Fibroblast of skin of back (primary cell): ENCODE results near the gene HSPB7. TPM values are rescaled to one million over a fixed set of nuclear protein-coding genes. Genes with fewer than 3 reads are reported as not detected.
A peak's percentile ranks its signal among the peaks of the same experiment; 100 is the strongest.
"Not testable (repeated sequence)": the region's sequence is repeated elsewhere in the genome, so short reads cannot be mapped to it uniquely, and the experiment has no call there.

Experiments
- DNase-seq: peaks from one replicate; pipeline ENCODE4 v3.0.0-alpha.2; 2013
- polyA plus RNA-seq, 2 experiments: library from polyadenylated mRNA; unstranded; fragments of 120-200 nt; gene quantifications; one replicate each; pipeline ENCODE4 v1.2.1, GENCODE V29; 2013; ENCODE audit not compliant: insufficient read length in 2 of 2

Gene HSPB7
- polyA plus RNA-seq (2013, experiment 1 of 2; ENCODE audit: insufficient read length) = 13.6 TPM
- 28.4 TPM for polyA plus RNA-seq (2013, experiment 2 of 2; ENCODE audit: insufficient read length)

DNA sequence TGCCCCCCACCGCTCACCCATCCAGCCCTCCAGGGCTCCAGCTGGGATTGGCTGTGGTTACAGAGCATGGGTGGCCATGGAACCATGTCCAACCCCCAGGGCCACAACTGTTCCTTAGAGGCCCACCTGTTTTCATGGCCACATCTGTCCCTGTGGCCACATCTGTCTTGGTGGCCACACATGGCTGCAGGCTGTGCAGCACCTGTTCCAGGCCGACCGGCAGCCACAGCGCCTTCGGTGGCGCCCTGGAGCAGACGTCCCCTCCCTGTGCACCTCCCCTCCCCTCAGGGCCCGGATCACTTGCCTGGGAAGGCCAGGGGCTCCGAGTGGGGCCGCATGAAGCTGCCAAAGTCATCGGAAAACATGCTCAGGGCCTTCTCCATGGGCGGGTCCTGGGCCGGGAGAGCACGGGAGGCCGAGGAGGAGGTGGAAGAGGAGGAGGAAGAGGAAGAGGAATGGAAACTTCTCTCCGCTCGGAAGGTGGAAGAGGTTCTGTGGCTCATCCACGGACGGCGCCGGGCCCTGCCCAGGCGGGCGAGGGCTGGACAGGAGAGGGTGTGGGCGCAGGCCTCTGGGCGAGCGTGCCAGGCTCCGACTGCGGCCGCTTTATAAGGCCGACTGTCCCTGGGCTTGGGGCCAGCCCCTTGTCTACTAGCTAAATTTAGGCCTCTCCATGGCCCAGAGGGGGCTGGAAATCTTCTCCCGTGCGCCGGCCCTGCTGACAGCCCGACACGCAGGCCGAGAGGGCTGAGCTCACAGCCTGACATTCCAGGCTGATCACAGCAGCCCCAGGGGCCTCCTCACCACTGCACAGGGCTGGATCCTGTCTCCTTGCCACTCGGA is at the start of gene HSPB7:
Gene HSPB7, minus strand, starts transcription at position 583 of the 843 bp plus-strand sequence. Its CDS starts 80 bp downstream, at position 503.
- peak; percentile 85 for DNase-seq

DNA sequence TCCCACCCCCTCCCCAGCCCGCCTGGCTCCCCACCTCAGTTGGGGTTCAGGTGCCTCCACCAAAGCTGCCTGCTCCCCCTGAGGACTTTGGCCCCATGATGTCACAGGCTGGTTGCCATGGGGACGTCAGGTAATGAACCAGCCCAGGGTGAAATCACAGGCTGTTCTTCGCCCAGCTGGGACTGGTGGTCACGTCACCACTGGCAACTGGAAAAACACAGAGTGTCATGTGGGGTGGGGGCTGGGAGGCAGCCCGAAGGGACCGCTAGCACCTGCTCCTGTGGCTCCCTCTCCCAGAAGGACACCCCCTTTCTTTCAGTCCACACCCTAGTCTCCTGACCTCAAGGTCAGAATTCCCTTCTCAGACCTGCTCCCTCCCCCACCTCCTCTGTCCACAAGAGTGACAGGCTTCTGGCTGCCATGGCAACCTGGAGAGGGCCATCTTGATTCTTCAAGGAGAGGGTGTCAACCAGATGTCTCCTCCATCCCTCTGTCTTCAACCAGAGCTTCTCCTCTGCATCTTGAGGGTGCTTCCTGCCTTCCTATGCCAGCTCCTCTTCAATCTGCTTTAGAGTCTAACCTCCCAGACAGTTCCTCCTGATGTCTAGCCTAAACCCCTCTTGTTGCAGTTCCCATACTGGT is 49.4 kb upstream of the HSPB7 start:
- DNase-seq = no peak

DNA sequence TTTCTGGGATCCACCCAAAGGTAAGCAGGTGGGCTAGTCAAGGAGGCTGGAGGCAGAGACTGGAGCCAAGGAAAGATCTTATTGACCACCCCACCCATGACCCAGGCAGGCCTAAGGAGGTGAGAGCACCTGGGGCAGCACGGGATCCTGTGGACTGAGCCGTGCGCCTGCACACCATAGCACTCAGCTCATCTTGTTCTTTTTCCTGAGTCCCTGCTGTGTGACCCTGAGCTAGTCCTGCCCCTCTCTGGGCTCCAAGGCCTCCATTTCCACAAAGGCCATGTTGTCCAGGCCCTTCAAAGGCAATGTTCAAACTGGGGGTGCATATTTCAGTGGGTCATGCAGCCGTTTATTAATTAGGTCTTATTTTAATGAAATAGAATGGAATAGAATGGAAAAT is 48.4 kb upstream of the HSPB7 start:
- no peak for DNase-seq

DNA sequence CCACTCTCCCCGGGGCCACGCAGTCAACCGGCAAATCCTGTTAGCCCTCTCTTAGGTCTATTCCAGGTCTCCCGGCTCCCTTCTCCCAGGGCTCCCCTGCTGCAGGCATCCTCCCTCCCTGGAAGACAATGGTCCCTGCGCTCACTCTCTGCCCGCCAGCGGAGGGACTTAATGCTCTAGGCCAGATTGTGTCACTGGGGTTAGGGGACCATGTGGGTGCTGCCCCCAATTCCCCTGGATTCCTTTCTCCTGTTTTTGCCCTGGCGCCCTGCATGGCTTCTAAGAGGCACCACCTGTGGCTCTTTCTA is 47.4 kb upstream of the HSPB7 start:
- no peak for DNase-seq

DNA sequence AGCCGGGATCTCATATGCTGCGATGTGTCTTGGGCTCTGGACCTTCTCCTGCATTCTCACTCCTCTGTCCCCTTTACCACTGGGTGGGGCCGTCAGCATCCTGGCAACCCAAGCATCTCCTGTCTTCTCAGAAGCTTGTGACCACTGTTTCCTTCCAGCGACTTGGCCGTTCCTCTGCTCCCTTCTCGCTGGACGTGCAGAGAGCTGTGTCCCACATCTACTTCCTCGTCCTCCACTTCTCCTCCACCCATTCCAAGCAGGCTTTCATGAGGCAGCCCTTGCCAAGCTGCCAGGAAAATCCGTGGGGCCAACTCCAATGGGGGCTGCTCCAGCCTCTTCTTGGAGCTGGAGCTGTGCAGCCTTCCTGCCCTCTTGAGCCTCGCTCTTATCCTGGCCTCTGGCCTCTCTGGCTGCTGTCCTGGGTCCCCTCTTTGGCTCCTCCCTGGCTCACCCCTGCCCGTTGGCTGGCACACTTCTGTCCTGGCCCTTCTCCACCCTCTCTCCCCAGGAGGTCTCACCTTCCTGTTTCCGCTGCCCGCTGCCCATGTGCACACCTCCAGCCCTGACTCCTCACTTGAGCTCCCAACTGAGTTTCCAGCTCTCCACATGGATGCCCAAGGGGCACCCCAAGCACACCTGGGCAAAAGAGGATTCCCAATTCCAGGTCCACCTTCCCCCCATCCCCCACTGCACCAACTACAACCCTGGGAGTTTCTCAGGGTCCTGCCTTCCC is 46.9 kb upstream of the HSPB7 start:
- DNase-seq = no peak

DNA sequence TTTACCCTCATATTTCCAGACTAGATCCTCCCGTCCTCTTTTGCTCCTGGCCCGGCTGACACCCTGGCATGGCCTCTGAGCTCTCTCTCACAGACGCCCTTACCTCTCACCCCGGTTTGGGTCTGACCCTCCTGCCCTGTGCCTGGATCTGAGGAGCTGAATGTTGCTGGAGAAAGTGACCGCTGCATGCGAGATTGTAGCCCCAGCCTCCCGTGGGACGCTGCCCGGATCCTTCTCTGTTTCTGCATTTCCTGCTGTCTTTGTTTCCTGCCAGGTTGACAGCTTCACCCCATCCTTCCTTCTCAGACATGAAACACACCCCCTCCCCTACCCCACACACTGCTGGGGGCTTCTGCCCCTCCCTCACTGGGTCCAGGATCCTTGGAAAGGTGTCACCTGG is 46.1 kb upstream of the HSPB7 start:
- no peak for DNase-seq

DNA sequence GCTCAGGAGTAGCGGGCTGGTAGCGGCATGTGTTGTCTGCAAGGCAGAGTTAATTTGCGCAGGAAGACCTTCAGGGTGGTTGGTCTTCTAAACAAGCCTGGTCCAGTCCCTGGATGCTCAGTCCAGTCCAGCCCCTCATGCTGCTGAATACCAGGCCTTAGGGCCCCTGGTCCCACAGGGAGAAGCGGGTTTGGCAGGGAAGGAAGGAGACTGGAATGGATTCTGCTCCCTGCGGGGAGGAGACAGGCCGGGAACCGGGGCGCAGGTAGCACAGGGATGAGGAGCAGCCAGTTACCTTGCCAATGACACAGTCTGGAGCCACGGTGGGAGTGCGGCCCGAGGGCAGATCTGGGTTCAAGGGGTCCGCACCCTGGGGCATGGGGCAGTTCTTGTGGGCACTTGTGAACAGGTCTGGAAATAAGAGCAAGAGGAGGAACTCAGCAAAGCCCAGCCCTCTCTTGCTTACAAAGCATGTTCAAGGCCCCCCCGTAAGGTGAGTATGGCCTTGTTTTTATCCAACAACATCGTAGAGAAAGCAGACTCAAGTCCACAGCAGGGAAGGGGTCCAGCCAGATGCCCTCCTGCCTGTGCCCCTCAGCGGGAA is 45.5 kb upstream of the HSPB7 start:
- no peak for DNase-seq

DNA sequence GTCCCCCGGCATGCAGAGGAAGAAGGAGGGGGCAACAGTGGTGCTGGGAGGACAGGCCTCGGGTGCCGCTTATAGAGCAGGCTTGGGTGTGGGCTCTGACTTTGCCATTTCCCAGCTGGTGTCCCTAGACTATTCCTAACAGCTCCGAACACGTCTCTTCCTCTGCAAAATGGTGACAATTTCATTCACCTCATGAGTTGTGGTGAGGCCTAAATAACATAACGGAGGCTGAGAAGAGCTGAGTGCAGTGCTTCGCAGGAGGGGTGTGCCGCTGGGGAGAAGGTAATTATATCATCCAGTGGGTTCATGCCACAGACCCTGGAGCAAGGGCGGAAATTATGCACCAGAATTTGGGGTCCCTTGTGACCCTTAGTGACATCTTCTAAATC is 44.8 kb upstream of the HSPB7 start:
- DNase-seq = not testable (repeated sequence)

DNA sequence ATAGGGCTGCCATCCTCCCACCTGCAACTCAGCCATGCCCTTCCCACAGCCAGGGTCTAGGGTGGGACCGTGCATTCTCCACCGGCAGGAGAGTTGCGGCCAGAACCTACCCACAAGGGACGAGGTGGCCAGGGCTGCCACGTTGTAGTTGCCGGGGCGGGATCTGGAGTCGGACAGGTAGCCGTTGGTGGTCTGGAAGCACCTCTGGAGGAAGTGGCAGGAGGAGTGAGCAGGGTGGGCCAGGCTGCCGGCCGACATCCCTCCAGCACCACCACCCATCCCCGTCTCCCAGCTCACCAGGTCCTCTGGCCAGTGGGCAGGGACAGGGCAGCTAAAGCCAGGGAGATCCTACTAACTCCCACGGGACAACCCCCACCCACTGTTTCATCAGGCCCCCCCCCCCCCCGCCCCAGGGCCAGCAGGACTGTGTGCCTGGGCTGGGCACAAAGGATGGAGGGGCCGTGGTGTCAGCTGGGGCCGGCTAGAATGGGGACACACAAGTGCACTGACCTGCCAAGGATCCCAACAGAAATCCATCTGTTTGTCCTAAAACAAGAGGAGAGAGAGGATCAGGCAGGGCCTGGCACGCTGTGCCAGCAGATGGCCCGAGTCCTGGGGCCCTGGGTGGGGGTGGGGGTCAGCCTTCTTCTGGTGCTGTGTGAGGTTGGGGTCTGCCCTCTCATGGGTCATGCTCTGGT is 44.3 kb upstream of the HSPB7 start:
- not testable (repeated sequence) for DNase-seq

DNA sequence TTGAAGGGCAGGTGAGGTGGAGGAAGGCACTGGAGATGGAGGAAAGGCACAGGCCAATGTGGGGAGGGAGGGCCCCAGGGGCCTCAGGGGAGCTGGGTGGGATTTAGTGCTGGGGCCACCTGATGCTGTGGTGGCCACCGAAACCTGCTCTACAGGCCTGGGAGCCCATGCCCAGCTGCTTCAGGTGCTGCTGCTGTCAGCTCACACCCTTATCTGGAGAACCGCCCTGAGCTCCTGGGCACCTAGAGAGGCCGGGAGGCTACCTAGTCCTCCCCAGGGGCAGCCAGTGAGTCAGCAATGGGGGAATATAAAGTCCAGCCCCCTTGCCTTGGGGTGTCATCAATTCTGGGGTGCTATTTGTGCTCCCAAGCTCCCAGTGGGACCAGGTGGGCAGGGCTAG is 43.4 kb upstream of the HSPB7 start:
- no peak for DNase-seq

DNA sequence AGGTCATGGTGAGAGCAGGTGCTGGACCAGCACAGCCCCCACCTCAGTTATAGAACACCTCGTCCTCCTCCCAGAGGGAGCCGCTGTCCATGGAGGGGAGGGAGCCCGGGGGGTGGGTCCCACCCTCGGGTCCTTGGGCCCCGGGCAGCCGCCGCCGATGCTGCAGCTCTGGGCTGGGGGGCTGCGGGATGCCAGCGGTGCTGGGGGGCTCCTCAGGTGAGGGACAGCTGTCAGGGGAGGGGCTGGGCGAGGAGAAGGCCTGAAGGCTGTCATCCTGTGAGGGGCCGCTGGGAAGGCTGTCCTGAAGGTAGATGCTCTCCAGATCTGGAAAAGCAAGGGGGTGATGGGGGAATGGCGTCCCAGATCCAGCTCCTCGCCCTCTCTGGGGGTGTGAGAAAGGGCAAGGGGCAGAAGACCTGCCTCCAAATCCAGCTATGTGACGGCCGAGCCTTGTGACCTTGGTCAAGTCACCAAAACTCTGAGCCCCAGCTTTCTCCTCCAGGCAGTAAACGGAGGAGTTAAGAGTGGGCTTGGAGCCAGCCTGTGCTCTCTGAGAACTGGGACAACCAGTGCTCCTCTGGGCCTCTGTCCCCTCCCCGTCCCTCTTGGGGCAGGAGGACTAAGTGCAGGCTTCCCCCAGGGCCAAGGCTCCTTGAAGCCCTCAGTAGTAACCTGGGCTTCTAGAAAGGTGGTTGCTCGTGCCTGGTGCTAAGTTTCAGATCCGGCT is 40.7 kb upstream of the HSPB7 start:
- not testable (repeated sequence) for DNase-seq

DNA sequence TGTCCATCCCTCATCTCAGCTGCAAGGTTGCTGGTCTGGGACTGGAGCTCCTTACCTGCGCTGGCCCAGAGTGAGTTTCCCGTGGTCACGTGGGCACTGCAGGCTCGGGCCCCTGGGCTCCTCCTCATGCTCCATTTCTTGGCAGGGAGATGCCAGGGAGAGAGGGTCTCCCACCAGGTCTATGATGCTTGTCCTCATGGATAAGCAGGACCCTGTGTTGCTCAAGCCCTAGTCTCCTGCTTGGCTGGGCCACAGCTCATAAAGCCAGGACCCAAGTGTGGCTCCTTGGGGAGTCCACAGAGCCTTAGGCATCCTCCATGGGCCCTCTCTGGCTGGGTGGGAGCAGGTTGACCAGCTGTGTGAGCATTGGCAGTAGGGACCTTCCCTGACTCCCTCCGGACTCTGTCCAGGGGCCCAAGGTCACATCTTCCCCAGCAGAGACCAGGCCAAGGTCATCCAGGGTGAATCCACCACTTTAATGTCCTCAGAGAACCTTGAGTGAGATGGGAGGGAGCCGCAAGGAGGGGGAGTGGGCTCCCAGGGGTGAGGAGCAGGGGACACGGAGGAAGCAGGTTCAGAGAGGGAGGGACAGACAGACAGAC is 39.6 kb upstream of the HSPB7 start:
- DNase-seq = not testable (repeated sequence)

DNA sequence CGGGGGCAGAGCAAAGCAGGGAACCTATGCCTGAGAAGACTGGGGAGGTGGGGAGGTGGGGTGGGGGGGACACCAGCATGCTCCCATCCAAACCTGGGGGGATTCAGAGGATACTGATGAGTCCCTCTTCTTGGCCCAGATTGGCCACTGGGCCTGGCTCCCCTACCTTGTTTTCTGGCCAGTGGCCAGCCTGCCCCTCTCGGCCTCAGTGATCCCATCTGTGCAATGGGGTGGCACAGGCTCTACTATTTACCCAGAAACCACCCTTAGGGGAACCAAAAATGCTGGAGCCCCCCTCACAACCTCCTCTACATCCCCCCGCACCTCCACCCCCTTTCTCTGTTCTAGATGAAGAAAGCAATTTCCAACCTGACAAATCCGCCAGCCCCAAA is 38.7 kb upstream of the HSPB7 start:
- not testable (repeated sequence) for DNase-seq

DNA sequence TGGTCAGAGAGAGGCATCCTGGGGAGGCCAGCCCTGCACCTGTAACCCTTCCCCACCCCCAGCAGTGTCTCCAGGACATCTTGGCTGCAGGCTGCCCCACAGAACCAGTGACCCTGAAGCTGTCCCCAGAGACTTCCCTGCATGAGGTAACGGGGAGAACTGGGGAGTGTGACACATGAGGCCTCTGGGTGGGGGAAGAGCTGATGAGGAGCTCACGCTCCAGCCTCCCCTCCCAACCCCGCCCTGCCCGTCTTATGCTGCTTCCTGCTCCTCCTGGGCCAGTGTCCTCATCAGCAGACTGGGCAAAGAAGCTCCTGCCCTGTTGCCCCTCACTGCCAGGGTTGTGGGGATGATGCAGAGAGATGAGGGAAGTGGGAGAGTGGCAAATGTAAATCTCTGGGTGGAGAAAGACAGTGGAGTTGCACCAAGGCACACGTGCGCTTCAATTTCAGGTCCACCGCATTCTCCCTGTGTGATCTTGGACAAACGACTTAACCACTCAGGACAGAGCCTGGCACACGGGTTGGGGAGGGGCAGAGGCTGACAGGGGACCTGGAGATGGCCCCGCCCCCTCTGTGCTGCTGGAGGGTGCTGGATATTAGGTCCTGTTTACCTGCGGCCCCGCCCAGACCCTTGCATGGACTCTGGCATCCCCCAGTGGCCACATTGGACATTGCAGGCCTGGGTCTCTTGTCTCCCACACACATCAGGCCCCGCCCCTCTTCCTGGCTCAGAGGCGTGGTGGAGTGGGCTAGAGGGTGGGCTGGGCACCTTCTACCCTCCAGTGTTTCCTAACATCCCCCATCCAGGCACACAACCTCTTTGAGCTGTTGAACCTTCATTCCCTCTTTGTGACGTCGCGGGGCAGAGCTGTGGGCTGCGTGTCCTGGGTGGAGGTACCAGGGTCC is 38.0 kb upstream of the HSPB7 start:
- DNase-seq = peak; percentile 72

DNA sequence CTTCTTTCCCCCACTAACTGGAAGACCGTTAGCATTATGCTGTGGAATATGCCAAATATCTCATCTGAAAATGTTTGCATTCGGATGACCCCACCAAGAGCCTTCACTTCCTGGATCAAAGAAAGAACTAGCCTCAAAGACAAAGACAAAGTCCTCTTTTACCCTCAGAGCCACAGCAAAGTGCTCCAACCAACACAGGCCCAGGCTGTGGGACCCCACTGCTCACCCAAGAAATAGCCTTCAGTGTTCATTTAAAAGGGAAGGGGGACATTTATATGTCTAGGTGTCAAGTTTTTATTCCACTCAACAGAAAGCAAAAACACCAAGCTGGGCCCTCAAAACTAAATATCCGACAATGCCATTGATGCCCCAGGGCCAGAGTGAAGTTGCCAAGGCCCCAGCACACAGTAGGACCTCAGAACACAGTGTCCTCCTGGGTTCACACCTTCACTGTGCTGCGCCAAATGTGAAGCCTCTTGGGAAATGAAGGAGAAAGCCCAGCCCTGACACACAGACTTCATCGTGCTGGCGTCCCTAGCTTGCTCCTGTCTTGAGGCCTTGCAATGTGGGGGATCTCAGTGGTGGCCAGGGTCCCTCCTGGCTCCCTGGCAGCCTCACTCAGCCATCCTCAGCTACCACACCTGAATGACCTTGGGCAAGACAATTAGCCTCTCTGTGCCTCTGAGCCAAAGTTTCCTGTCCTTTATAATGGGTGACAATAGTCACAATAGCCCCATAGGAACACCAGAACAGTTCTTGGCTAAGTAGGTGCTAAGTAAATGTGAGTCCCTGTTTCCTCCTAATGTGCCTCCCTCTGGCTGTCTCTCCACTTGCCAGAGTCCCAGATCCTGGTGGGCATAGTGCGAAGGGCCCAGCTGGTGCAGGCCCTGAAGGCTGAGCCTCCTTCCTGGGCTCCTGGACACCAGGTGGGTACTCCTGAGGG is 37.0 kb upstream of the HSPB7 start:
- no peak for DNase-seq

DNA sequence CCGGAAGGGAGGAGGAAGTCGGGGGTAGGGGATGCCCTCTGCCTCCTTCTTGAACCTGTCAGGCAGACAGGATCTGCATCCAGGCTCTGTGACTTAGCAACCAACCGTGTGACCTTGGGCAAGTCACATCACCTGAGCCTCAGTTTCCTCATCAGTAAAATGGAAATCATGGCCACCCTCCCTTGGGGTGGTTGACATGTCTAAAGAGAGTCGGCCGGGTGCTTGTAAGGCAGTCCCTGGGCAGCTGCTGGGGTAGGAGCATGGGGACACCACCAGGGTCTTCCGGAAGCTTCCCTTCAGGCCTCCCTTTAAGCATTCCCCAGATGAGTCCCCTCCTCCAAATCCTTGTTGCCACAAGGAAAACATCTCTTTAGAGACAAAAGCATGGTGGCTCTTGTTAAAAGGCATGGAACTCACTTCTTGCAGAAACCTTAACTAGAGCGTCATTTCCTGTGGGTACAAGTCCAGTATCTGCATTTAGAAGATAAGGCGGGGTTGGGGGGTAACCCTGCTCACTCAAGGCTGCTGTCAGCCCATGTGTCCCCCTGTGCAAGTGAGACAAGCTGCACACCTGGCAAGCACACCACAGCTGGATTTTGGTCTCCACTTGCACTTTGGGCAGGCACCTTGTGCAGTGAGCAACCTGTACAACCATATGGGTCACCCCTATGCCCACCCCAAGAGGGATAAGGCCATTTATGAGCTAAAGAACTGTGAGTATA is 36.1 kb upstream of the HSPB7 start:
- DNase-seq = no peak

DNA sequence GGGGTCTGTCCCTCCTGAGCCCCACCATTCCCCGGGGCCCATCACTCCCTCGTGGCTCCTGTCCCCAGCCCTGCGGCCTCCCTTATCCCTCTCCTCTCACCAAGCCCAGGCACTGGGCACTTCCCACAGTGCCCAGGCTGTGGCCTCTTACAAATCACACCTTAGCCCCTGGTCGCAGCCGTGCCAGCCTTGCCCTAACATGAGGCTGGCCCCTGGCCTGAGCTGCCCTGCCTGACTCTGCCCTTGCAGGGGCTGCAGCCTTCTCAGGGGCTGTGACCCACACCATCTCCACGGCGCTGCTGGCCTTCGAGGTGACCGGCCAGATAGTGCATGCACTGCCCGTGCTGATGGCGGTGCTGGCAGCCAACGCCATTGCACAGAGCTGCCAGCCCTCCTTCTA is 34.1 kb upstream of the HSPB7 start:
- not testable (repeated sequence) for DNase-seq

DNA sequence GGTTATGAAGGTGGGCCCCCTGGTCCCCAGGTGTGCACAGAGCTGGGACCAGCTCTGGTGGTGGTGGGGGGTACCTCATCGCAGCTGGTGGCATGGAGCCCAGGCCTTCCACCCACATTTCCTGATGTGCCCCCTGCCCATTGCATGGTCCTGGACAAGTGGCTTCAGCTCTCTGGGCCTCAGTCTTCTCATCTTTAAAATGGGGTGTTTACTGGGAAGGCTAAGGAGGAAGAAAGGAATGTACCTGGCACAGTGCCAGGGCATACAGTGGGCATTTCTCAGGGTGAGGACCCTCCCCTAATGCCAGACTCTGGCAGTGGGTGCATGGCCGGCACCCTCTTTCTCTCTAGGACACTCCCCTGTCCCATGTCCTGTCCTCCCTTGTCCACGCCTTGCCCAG is 33.2 kb upstream of the HSPB7 start:
- no peak for DNase-seq
